ENCODE measurements around the gene CTBP1.

CTBP1 gene

GRCh38 chr4:1221155-1221870, 27.6 kb downstream of the CTBP1 start:
- no peak for DNase-seq

GRCh38 chr4:1220566-1220965, 28.4 kb downstream of the CTBP1 start:
- DNase-seq = no peak

- no peak for DNase-seq
These were observed 29.4 kb downstream of the CTBP1 start for GRCh38 chr4:1219566-1219950.

GRCh38 chr4:1218634-1219565, 30.0 kb downstream of the CTBP1 start:
- no peak for DNase-seq

- no peak for DNase-seq
These were observed 31.6 kb downstream of the CTBP1 start for GRCh38 chr4:1217366-1217765.

- no peak for DNase-seq
These were observed 32.0 kb downstream of the CTBP1 start for GRCh38 chr4:1216869-1217294.

GRCh38 chr4:1216076-1216614, 32.8 kb downstream of the CTBP1 start:
- no peak for DNase-seq

- no peak for DNase-seq
These were observed 33.5 kb downstream of the CTBP1 start for GRCh38 chr4:1215141-1216075.

GRCh38 chr4:1214101-1215095, 34.5 kb downstream of the CTBP1 start:
- no peak for DNase-seq

- DNase-seq = no peak
These were observed 35.5 kb downstream of the CTBP1 start for GRCh38 chr4:1213336-1213995.

- DNase-seq = no peak
These were observed 36.2 kb downstream of the CTBP1 start for GRCh38 chr4:1212546-1213335.

- no peak for DNase-seq
These were observed 36.9 kb downstream of the CTBP1 start for GRCh38 chr4:1211891-1212545.

- no peak for DNase-seq
These were observed 37.6 kb downstream of the CTBP1 start for GRCh38 chr4:1211371-1211770.

GRCh38 chr4:1210971-1211370, 38.0 kb downstream of the CTBP1 start:
- no peak for DNase-seq

- no peak for DNase-seq
These were observed 38.6 kb downstream of the CTBP1 start for GRCh38 chr4:1210241-1210841.

- DNase-seq = no peak
These were observed 39.1 kb downstream of the CTBP1 start for GRCh38 chr4:1209821-1210220.

- no peak for DNase-seq
These were observed 39.8 kb downstream of the CTBP1 start for GRCh38 chr4:1208970-1209704.

GRCh38 chr4:1208266-1208961, 40.5 kb downstream of the CTBP1 start:
- DNase-seq = no peak

Measured in EL (cell line).